ENCODE measurements around the gene FGGY.
"Not testable (repeated sequence)": the region's sequence is repeated elsewhere in the genome, so short reads cannot be mapped to it uniquely, and the experiment has no call there.

FGGY gene

DNA sequence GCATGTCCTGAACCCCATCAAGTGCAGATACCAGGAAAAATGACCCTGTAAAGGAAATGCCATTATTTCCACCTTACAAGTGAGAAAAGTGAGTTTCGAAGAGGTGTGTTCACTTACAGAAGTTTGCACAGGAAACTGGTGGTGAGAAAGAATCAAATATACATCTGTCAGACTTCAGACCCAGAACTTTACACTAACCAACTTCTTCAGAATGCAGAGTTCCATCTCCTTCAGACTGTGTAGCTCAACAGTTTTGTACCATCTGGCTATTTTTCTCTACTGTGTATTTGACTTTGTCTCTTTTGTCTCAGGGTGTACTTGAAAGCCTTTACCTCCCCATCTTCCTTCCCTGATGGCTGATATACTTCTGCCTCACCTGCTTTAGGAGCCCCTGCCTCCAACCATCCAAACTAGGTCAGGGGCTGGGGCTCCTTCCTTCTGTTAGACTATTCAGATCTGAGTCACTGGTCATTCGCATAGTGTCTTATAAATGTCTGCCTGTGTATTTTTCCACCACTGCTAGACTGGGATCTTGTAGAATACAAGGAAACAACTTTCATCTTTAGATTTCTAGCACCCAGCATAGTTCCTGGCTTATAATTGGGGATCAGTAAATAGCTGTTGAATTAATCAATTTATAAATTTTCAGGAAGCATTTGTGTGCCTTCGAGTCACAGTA, 247.9 kb downstream of the FGGY start:
- DNase-seq (ENCODE audit: low read depth in 3 of 3): no peak

DNA sequence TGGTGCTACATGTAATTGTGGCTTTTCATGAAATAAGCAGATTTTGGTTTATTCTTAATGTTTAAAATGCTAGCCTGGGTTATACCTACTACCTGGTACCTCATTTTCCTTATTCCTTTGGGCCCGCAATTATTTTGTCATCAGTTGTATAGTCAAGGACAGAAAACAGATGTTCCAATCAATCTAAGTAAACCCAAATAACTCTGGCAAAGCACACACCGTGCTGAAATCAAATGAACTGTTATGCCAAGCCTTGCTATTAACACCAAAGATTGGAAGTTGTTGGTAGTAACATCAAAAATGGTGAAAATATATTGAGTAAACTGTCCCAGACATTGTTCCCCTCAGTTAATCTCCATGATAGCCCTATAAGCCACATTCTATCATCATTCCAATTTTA, 248.9 kb downstream of the FGGY start:
- no peak for DNase-seq (ENCODE audit: low read depth in 3 of 3)

GRCh38 chr1:59549066-59549837, 252.4 kb downstream of the FGGY start:
- DNase-seq (ENCODE audit: low read depth in 3 of 3): no peak

- DNase-seq (ENCODE audit: low read depth in 3 of 3): no peak
Measured at GRCh38 chr1:59549903-59550302, 253.0 kb downstream of the FGGY start.

GRCh38 chr1:59552007-59552406, 255.1 kb downstream of the FGGY start:
- DNase-seq (ENCODE audit: low read depth in 3 of 3): no peak

DNA sequence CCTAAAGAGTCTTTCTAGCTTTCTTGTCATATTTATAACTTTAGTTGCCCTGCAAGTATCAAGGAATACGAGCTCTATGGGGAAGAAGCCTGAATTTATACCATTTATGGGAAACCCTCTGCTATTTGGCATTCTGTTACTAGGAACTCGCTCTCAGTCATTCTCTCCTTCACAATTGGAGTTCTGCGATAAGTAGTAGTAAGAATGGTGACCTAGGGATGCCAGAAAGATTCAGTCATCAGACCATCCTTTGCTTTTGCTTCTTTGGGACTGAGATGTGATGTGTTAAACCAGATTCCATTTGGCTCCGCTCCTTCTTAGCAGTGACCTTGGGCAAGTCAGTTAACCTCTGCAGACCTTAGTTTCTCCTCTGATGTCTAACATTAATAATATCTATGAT, 256.5 kb downstream of the FGGY start:
- DNase-seq (ENCODE audit: low read depth in 3 of 3): no peak

DNA sequence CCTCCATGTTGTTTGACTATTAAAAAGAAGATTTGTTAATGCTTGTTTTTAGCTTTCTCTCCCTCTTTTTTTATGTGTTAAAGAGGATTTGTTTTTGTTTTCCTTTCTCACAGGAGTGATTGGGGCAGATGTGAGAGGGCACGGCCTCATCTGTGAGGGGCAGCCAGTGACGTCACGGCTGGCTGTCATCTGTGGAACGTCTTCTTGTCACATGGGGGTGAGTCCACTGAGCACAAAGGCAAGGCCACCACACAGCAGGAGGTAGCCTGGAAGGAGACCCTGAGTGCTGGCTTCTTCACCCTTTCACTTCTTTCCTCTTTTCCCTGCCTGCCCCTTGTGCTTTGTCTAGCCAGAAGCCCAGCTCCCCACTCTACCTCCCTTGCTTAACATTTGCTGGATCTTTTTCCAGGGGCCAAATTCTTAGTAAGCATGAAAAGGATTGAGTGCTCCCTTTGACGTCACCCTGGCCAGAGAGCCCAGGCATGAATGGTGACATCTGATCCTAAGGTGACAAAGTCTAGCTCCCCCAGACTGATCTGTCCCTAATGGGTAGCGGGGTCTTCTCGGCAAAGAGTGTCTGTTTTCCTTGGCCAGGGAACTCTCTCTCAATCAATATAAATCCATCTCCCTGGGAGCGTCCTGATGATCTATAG, 257.2 kb downstream of the FGGY start:
- DNase-seq (ENCODE audit: low read depth in 3 of 3): no peak

DNA sequence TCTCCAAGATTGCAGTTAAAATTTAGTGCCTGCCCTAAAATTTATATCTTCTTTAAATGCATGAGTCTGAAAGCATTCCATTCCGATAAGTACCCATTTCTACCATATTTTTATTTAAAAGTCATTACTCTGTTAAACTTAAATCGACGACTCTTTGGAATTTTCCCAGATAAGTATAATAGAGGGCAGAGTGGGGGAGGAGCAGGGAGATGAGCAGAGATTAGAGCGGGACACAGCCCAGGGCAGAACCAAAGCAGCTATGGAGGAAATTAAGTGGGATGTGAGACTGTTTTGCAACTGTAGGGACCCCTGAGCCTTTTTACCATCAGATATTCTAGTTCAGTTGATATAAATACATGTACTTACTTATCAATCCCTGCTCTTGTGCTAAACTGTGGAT, 257.9 kb downstream of the FGGY start:
- no peak for DNase-seq (ENCODE audit: low read depth in 3 of 3)

DNA sequence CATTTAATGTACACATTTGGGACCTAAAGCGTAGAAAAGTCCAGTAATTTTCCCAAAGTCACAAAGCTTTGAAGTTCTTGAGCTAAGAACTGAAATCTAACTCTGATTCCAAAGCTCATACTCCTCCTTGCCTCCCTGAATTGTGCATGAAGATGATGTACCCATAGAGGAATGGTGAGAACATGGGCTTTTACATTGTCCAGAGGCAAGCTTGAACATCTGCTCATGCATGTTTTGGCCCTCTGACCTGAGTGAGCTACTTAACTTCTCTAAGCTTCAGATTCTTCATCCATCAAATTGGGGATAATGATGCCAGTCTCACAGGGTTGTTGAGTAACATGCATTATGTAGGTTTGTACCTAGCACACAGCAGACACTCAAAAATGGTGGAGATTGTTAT, 259.5 kb downstream of the FGGY start:
- DNase-seq (ENCODE audit: low read depth in 3 of 3): no peak

DNA sequence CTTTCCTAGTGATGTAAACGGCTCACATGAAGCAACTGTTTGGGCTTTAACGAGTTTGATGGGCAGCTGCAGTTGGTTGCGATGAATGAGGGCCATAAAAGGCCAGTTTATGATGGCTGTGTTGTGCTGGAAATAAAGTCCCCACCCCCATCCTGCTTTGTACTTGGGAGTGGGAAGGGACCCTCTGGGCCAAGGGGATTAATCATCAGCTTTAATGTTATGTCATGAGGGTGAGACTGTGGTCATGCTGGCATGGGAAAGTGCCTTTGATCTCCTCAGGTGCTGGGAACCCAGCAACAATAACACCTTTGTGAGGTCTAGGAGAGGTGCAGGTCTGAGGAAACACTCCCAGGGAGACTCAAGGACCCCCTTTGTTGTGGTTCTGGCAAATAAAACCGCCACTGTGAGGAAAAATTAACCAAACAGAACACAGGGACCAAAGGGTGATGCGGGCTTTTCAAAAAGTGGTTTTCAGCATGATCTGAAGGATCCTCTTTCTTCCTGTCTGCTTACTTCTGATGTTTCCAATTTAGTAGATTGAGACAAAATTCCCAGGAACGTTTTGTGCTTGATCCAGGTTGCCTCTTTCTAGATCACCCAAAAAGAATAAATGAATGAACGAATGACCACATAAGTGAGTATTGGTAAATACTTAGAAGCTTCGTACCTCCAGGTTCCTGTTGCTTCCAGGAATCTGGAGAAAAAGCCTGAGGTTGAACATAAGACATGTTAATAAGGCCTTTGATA, 260.1 kb downstream of the FGGY start:
- DNase-seq (ENCODE audit: low read depth in 3 of 3): no peak

DNA sequence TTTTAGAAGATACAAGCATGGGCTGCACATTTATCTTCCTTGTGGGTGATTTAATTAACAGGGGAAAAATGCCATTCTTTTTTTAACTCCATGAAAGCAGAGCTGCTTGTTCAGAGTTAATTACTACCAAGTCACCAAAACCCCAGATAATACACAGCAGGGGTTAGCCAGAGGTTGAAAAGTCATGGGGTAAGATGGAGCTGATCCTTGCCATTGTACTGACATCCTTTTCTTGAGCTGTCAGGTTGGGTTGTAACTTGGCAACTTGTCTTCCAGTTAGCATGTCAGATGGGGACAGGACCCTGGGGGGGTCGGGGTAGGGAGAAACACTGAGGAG, 260.6 kb downstream of the FGGY start:
- DNase-seq (ENCODE audit: low read depth in 3 of 3): no peak

- DNase-seq (ENCODE audit: low read depth in 3 of 3): not testable (repeated sequence)
Measured at GRCh38 chr1:59558580-59558979, 261.7 kb downstream of the FGGY start.

DNA sequence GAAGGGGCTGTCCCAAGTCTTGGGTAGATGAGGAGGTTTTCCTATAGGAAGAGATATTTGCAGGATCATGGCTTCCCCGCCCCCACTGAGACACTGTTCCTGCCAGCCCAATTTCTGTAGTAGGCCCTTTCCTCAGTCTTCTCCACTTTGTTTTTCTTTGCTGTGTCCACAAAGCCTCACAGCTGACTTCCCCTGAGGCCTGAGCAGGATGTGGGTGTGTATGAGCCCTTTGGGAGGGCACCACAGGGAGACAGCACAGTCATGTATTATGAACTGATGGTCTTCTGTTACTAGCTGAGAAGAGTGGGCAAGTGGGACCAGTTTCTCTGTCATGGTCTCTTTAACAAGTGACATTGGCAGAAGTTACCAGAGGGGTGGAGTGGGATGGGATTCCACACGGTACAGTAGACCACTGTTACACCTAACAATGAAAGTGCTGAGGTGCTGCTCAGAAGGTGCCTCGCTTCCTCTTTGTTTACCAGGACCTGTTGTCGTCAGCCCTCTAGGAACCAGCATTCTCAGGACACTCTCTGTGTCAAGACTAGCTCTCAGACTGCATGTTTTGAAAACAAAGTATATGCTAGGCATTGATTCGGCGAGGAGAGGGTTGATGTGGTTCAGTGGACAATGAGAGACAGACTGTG, 264.0 kb downstream of the FGGY start:
- DNase-seq (ENCODE audit: low read depth in 3 of 3): no peak

DNA sequence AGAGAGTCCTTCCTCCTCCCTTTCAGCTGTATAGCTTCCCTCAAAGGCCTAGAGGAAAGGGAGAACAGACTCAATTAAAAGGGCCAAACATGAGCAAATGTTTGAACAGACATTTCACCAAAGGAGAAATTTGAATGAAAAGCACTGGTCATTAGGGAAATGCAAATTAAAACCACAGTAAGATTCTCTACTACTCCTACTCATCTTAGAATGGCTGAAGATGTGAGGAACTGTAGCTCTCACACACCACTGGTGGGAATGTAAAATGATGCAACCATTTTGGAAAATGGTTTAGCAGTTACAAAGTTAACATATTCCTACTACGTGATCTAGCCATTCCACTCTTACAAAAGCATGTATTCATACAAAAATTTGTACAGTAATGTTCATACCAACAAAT, 264.9 kb downstream of the FGGY start:
- no peak for DNase-seq (ENCODE audit: low read depth in 3 of 3)

DNA sequence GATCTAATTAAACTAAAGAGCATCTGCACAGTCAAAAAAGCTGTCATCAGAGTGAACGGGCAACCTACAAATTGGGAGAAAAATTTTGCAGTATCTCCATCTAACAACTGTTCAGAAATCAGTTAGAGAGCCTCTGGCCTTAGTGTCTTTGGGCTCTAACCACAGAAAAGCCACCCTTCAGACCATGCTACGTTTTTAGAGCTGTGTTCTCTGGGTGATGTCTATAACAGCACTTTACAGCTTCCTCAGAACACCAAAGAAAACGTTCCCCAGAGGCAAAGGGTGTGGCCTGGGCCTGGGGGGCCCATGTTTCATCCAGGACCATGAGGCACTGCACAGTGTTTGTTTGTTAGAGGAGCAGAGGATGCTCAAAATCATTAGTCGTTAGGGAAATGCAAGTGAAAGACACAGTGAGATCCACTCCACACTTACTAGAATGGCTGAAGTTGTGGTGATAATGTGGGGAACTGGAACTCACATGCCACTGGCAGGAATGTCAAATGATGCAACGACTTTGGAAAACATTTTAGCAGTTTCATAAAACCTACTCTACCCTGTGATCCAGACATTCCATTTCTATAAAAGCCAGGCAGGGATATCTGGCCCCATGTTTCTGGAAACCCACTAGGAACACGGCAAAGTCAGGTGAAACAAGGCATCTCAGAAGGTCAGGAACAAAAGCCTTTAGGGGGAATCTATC, 267.4 kb downstream of the FGGY start:
- DNase-seq (ENCODE audit: low read depth in 3 of 3): no peak

DNA sequence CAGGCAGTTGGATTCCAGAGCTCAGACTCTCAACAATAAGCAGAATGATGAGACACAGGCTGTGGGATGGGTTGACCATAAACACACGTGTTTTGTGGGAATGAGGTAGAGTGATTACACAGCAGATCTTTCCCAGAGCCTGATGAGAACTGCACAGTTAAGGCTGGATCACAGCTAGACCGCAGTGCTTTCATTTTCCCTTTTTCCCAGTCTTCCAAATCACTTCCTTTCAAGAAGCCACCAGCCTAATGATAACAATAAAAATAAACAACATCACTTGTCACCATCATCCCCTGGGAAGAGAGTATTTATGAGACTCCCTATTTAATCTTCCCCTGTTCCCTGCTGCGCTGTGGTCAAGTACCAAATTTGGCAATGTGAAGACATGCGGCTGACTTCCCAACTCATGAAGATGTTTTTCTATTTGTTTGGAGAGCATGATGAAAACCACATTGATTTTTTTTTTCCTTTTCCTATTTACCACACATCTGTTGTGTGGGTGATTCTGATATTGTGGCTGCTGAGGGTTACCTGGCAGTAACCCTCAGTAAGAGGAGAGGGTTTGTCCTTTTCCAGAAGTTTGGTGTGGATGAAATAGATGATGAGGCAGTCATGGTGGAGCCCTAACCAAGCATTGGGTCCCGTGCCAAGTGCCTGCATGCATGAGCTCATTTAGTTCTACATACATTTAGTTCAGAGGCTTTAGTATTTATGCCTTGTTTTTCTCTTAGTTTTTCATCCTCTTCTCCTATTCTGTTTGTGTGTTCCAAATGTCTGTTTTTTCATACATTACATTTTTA, 268.9 kb downstream of the FGGY start:
- DNase-seq (ENCODE audit: low read depth in 3 of 3): no peak

DNA sequence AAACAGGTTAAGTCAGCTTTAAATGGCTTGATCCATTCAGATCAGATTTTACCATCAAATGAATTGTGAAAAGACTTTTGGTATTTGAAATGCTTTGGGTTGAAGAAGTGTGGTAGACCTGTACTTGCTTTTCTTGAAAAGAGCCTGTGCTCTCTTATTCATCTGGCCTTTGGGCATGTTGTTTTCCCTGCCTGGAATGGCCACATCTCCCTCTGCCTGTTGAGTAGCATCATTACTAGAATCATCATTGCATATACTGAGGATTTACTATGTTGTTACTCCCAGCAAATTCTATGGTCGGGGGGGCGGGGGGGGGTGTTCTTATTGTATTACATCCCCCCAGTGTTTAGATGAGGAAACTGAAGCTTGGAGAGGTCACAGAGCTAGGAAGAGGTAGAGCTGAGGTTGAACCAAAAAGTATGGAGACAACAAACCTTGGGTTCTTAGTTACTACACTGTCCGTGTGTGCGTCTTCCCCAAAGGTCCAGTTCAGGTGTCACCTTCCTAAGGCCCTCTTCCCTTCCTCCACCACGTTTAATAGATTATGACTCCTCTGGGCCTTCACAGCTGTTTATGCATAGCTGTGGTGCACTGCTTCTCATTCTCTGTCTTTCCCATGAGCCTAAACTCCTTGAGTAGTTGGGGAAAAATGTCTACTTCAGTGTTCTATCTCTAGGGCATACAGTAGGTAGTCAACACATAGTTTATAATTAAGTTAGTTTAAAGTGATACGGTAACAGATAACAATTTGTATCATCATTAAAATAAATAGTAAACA, 271.5 kb downstream of the FGGY start:
- DNase-seq (ENCODE audit: low read depth in 3 of 3): no peak

DNA sequence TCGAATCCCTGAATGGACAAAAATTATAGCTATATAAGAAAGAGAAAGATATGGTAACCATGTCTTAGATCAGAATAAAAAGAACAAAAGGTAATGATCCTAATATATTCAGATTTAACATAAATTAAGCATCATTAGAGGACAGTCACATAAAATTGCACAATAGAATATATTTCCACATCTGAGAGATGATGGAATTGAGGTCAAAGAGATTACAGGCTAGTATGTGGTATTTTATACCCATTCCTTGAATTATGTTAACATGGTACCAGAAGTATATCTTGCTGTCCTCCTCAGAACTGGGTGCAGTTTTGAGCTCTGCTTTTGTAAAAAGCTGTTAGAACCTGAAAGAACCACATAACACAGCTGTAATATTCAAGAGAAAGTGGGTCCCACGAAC, 272.3 kb downstream of the FGGY start:
- DNase-seq (ENCODE audit: low read depth in 3 of 3): no peak

GRCh38 chr1:59570524-59570923, 273.6 kb downstream of the FGGY start:
- no peak for DNase-seq (ENCODE audit: low read depth in 3 of 3)

GRCh38 chr1:59574085-59574484, 277.2 kb downstream of the FGGY start:
- no peak for DNase-seq (ENCODE audit: low read depth in 3 of 3)
